Measurements from ENCODE around the gene PPA2.

Gene PPA2

GRCh38 chr4:105392858-105393257 is 81.0 kb downstream of the PPA2 start:
- no peaks in the 10 kb centered on the region for H3K27me3 ChIP-seq (ENCODE audit: insufficient read depth, low read length)
- no peak overlapping the region for H2AFZ ChIP-seq (ENCODE audit: low read length)
- no peaks in the 10 kb centered on the region for H3K9me2 ChIP-seq (ENCODE audit: low read depth, low read length)
- H3K36me3 ChIP-seq (ENCODE audit: insufficient read depth, low read length): peaks cover 4% of the 10 kb centered on the region; the same call in 1 of the 2 replicates
- no peaks in the 10 kb centered on the region for H4K20me1 ChIP-seq (ENCODE audit: insufficient read depth, low read length)
- no peak overlapping the region for H3K9ac ChIP-seq (ENCODE audit: low read length)
- no peak overlapping the region for H3K4me3 ChIP-seq (ENCODE audit: low read depth, low read length, poor library complexity, severe bottlenecking)
- no peaks in the 10 kb centered on the region for H3K9me3 ChIP-seq (ENCODE audit: low read length)
- TF ChIP-seq CTCF (IDR thresholded peaks at IDR 0.05; ENCODE audit: low read length) (no peak), EZH2 (IDR thresholded peaks at IDR 0.05; ENCODE audit: borderline replicate concordance, low read length) (no peak)
- no peaks in the 10 kb centered on the region for H3K79me2 ChIP-seq (ENCODE audit: insufficient read depth, low read length)
- no peak overlapping the region for H3K27ac ChIP-seq (ENCODE audit: low read depth, low read length, poor library complexity, severe bottlenecking)
- H3K4me1 ChIP-seq (ENCODE audit: insufficient read depth, low read length, severe bottlenecking): no peaks in the 10 kb centered on the region
- H3K4me2 ChIP-seq (ENCODE audit: low read length): no peak overlapping the region
- H3F3A ChIP-seq (ENCODE audit: insufficient read depth, low read length): no peaks in the 10 kb centered on the region

- no peaks in the 10 kb centered on the region for H3K4me1 ChIP-seq (ENCODE audit: insufficient read depth, low read length, severe bottlenecking)
- no peak overlapping the region for H3K9ac ChIP-seq (ENCODE audit: low read length)
- H3K36me3 ChIP-seq (ENCODE audit: insufficient read depth, low read length): peaks cover 4% of the 10 kb centered on the region; the same call in 1 of the 2 replicates
- no peak for TF ChIP-seq CTCF (IDR thresholded peaks at IDR 0.05; ENCODE audit: low read length)
- H4K20me1 ChIP-seq (ENCODE audit: insufficient read depth, low read length): no peaks in the 10 kb centered on the region
- H3K9me3 ChIP-seq (ENCODE audit: low read length): no peaks in the 10 kb centered on the region
- H3K4me3 ChIP-seq (ENCODE audit: low read depth, low read length, poor library complexity, severe bottlenecking): no peak overlapping the region
- H2AFZ ChIP-seq (ENCODE audit: low read length): no peak overlapping the region
- H3K4me2 ChIP-seq (ENCODE audit: low read length): no peak overlapping the region
- no peaks in the 10 kb centered on the region for H3K9me2 ChIP-seq (ENCODE audit: low read depth, low read length)
- H3K27me3 ChIP-seq (ENCODE audit: insufficient read depth, low read length): no peaks in the 10 kb centered on the region
- H3F3A ChIP-seq (ENCODE audit: insufficient read depth, low read length): no peaks in the 10 kb centered on the region
- H3K27ac ChIP-seq (ENCODE audit: low read depth, low read length, poor library complexity, severe bottlenecking): no peak overlapping the region
- H3K79me2 ChIP-seq (ENCODE audit: insufficient read depth, low read length): no peaks in the 10 kb centered on the region
Observed at GRCh38 chr4:105389167-105389566, 84.7 kb downstream of the PPA2 start.

- Histone ChIP-seq H4K20me1 (ENCODE audit: insufficient read depth, low read length) (no peaks in the 10 kb centered on the region), H3K79me2 (ENCODE audit: insufficient read depth, low read length) (no peaks in the 10 kb centered on the region), H3K9me3 (ENCODE audit: low read length) (no peaks in the 10 kb centered on the region), H2AFZ (ENCODE audit: low read length) (no peak overlapping the region), H3K27me3 (ENCODE audit: insufficient read depth, low read length) (no peaks in the 10 kb centered on the region), H3F3A (ENCODE audit: insufficient read depth, low read length) (no peaks in the 10 kb centered on the region), H3K4me3 (ENCODE audit: low read depth, low read length, poor library complexity, severe bottlenecking) (no peak overlapping the region), H3K36me3 (ENCODE audit: insufficient read depth, low read length) (peaks cover 13% of the 10 kb centered on the region; the same call in 1 of the 2 replicates), H3K27ac (ENCODE audit: low read depth, low read length, poor library complexity, severe bottlenecking) (no peak overlapping the region), H3K9ac (ENCODE audit: low read length) (no peak overlapping the region), H3K4me2 (ENCODE audit: low read length) (no peak overlapping the region), H3K9me2 (ENCODE audit: low read depth, low read length) (no peaks in the 10 kb centered on the region), H3K4me1 (ENCODE audit: insufficient read depth, low read length, severe bottlenecking) (no peaks in the 10 kb centered on the region)
- TF ChIP-seq EZH2 (IDR thresholded peaks at IDR 0.05; ENCODE audit: borderline replicate concordance, low read length) (no peak), CTCF (IDR thresholded peaks at IDR 0.05; ENCODE audit: low read length) (no peak)
Observed at GRCh38 chr4:105387466-105387865, 86.4 kb downstream of the PPA2 start.

All from OCI-LY1 (cell line).